GM19351 (cell line): ENCODE measurements around the gene STK10.

Experiments used
- ATAC-seq: cut with Tn5 transposase; IDR thresholded peaks from one replicate; pipeline ENCODE4 v1.9.1; 2021; ENCODE audit warnings: mild to moderate bottlenecking, moderate library complexity; ENCODE audit not compliant: unreplicated experiment

The STK10 gene

DNA sequence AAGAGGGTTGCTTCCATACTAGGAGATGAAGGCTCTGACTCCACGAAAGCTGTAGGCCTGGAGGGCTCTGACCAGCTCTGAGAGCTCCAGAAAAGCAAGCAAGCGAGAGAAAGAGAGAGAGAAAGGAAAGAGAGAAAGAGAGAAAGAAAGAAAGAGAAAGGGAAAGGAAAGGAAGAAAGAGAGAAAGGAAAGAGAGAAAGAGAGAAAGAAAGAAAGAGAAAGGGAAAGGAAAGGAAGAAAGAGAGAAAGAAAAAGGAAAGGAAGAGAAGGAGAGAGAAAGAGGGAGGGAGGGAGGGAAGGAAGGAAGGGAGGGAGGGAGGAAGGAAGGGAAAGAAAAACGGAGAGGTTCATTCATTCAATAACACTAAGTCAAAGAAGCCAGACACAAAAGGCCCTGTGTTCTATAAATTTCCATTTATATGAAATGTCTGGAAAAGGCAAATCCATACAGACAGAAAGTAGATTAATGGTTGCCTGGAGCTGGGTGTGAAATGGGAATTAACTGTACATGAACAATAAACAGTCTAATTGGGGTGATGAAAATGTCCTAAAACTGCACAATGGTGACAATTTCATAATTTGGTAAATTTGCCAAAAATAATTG, 1.8 kb upstream of the STK10 start:
- no peak for ATAC-seq

DNA sequence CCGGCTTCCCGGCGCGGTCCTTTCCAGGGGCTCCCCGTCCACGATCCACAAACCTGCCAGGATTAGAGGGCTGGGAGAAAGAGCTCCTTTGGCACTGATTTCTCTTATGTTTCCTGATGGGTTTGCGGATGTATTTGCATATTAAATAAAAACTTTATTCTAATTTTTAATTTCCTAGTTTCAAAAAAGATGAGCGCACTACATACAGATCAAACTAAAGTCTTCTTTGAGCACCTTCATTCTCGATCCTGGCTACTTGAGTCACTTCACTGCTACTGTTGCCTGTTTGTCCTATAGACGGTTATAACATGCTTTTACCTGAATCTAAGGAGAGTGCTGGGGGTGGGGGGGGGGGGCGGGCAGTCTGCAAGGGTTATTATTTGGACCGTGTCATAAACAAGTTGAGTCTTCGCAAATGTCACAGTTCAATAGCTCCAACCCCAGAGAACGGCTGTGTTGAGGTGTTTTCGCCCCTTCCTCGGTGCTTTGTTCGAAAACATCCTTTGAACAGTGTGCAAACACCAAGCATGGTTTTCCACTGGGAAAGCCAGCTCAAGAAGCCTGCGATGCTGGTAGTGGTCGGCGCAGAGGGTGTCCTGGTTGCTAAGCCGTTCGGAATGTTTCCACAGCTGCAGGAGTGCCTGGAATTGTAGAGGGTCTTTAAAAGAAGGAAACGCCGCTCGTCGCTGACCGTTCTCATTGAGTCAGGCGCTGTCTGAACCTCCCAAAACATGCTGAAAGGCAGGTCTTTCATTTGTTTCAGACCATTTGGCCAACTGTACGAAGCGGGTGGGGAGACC, 1.1 kb upstream of the STK10 start:
- no peak for ATAC-seq

- peak; percentile 32 for ATAC-seq
Measured at GRCh38 chr5:172187118-172188032, 649 bp downstream of the STK10 start.

- ATAC-seq = no peak
Measured at GRCh38 chr5:172186114-172186695, 1.8 kb downstream of the STK10 start.

DNA sequence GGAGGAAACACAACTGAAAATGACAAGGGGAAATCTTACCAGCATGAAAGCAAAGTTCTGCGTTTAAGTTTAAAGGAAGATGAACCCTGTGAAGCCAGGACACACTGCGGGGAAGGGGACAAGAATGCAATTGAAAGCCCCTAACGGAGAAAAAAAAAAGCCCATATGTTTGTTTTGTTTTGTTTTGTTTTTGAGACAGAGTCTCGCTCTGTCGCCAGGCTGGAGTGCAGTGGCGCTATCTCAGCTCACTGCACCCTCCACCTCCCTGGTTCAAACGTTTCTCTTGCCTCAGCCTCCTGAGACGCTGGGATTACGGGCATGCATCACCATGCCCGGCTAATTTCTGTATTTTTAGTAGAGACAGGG, 2.9 kb downstream of the STK10 start:
- ATAC-seq = no peak

DNA sequence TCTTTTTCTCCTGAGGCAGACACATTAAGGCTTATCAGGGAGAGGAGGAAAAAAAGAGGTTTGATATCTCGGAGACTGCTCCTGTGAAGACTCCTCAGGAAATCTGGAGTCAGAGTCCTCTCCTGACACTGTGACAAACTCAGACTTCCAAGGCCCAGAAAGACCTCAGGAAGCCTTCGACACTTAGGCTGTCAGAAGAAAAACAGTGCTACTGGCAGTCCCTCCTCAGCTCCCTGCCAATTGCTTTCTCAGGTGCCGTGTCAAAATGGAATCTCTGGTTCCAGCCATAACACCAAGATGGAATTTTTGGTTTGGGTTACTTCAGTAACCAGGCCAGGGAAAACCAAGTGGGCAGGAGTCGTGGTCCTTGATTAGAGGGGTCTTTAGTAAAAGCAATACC, 4.1 kb downstream of the STK10 start:
- ATAC-seq = no peak

DNA sequence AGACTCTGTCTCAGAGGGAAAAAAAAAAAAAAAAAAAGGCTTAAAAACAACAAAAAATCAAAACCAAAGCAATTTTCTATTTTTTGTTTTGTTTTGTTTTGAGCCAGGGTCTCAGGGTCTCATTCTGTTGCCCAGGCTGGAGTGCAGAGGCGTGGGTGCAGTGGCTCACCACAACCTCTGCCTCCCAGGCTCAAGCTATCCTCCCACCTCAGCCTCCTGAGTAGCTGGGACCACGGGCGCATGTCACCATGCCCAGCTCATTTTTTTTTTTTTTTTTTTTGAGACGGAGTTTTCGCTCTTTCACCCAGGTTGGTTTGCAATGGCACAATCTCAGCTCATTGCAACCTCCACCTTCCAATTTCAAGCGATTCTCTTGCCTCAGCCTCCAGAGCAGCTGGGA, 5.7 kb downstream of the STK10 start:
- no peak for ATAC-seq

GRCh38 chr5:172180936-172181335, 7.1 kb downstream of the STK10 start:
- ATAC-seq = no peak

DNA sequence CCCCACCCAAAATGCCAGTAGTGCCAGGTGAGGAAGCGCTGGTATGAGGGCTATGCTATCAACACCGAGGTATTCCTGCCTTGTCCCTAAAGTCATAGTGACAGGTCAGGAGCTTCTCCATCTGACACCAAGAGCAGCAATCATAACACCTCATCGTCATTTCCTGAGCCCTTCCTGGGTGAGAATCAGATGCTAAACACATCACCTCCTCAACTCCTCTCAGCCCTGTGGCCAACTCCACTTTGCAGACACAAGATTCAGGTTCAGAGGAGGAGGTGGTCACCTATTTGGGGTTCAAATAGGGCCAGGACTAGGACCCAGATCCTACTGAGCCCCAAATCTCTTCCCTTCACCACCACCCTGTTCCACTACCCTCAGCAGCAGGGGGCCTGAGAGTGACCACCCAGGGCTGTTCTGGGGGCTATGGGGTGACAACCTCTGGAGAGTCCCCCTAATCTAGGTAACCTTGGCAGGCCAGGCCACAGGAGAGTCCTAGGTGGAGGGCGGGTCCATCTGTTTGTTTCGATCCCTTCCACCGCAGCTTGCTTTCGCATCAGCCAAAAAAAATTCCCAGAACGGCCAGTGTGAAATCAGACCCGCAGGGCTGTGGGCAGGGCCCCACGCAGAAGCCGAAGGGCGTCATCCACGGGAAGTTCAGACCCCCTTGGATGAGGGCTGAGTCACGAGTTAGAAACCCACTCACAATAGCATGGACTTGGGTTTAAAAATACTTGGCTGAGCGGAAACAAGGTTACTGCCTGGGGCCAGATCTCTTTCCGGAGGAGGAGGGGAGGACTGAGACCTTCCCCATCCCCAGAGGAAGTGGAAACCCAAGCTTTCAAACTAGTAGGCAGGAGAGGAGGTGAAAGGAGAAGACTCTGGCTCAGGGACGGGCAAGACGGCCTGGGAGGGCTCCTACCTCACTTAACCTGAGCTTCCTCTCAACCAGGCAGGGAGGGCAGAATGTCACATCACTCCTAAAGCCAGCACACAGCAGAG, 8.7 kb downstream of the STK10 start:
- peak; percentile 33 for ATAC-seq

GRCh38 chr5:172178301-172178987, 9.6 kb downstream of the STK10 start:
- no peak for ATAC-seq

GRCh38 chr5:172177176-172177575, 10.8 kb downstream of the STK10 start:
- ATAC-seq = no peak

DNA sequence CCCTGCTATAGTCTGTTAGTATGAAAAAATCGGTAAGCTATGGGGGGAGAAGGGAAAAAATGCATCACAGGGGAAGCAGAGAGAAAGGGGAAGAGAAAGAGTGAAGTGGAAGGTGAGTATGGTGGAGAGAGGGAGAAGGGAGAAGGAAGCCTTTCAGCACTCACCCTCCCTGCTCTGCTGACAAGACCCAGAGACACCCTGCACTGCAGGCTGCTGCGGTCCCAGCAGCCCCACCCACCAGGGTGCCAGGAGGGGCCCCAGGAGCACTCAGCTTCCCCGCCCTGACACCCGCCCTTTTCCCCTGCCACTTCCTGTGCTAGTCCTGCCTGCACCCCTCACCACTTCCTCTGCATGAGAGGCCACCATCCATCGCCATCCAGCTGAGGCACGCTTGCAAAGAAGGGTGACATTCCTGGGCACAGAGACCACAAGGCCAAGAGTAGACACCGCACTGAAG, 12.7 kb downstream of the STK10 start:
- peak; percentile 59 for ATAC-seq

GRCh38 chr5:172173564-172174153, 14.4 kb downstream of the STK10 start:
- ATAC-seq = no peak

DNA sequence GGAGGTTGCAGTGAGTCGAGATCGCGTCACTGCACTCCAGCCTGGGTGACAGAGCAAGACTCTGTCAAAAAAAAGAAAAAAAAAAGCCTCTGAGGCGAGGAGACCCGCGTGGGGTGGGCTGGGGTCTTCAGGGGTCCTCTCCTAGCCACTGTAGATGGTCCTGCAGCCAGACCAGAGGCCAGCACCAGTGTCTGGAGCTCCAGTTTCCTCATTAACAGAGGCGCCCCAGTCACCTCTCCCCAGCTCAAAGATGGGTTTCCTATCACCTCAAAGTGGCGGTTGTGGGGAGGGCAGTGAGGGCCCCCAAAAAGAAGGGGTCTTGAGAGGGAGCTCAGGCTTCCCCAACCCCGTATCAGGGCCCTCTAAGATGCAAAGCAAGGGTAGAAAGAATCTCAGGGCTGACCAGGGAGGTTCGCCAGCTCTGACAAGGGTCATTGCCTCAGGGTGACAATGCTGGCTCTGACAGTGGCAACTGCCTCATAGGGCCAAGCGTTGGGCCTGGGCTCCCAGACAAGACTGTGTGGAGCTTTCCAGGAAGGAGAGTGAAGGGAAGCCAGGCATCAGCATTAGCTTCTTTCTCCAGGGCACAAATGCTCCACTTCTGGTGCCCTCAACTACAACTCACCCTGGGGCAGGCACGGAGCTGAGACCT, 15.0 kb downstream of the STK10 start:
- no peak for ATAC-seq

DNA sequence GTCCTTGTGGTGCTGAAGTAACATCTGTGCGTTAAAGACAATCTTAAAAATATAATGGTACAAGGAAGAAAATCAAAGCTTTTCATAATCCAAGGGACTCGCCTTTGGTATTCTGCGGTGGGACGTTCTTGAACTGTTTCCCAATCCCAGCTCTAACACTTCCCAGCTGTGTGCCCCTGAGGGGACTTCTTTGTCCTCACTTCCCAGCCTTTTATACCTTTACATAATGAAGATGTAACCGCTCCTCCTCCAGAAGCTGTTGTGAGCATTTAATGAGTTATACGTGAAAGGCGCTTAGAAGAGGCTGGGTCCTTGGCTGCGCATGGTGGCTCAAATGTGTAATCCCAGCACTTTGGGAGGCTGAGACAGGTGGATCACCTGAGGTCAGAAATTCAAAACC, 16.9 kb downstream of the STK10 start:
- ATAC-seq = no peak

GRCh38 chr5:172170251-172170701, 17.7 kb downstream of the STK10 start:
- ATAC-seq = no peak

DNA sequence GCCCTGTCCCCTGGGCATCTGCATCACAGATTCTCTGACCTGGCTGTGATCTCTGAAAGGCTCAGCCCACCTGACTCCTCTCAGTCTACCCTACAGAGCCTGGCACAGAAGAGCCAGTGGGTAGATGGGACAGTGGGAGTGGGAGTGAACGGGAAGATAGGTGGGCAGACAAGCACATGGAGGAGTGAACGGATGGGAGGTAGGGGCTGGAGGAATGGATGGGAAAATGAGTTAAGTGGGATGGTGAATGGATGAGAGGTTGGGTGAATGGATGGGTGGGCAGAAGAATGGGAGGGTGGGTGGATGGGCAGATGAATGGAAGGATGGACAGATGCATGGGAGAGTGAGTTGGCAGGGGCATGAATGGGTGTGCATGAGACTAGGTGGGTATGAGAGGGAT, 18.8 kb downstream of the STK10 start:
- no peak for ATAC-seq

DNA sequence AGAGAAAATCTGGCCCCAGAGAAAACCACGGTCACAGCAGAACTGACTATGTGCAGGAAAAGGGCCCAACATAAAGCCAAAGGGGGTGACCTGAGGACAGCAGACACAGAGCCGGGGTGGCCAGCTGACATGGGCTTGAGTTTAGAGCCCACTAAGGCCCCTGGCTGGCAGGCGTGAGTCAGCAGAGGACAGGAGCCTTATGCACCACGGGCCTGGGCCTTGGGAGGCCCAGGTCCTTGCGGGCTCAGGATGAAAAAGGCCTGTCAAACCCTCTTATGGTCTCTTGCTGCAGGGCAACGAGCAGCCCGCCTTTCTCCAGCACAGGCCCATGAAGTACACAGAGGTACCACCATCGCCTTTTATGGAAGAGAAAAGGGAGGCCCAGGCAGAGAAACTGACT, 19.7 kb downstream of the STK10 start:
- ATAC-seq = no peak
